ENCODE results near the gene CIDEA. TPM values are rescaled to one million over a fixed set of nuclear protein-coding genes. Genes with fewer than 3 reads are reported as not detected.

CIDEA gene
- total RNA-seq, 1 experiment from 2014 or later, result not detected

GRCh38 chr18:12274793-12275192, 20.6 kb downstream of the CIDEA start:
- no peak for DNase-seq (ENCODE audit: low read depth)

- DNase-seq (ENCODE audit: low read depth), result no peak
Measured at GRCh38 chr18:12276736-12277554, 22.8 kb downstream of the CIDEA start.

- peak; percentile 15 for DNase-seq (ENCODE audit: low read depth)
Measured at GRCh38 chr18:12278215-12278671, 24.1 kb downstream of the CIDEA start.

GRCh38 chr18:12278741-12279682, 24.9 kb downstream of the CIDEA start:
- peak; percentile 95 for DNase-seq (ENCODE audit: low read depth)

GRCh38 chr18:12279781-12280531, 25.8 kb downstream of the CIDEA start:
- no peak for DNase-seq (ENCODE audit: low read depth)

GRCh38 chr18:12281861-12282260, 27.7 kb downstream of the CIDEA start:
- DNase-seq (ENCODE audit: low read depth), result no peak

GRCh38 chr18:12282442-12283039, 28.4 kb downstream of the CIDEA start:
- DNase-seq (ENCODE audit: low read depth), result peak; percentile 72

- peak; percentile 43 for DNase-seq (ENCODE audit: low read depth)
Measured at GRCh38 chr18:12283256-12283655, 29.1 kb downstream of the CIDEA start.

- DNase-seq (ENCODE audit: low read depth), result no peak
Measured at GRCh38 chr18:12283666-12284065, 29.5 kb downstream of the CIDEA start.

GRCh38 chr18:12287131-12287681, 33.0 kb downstream of the CIDEA start:
- no peak for DNase-seq (ENCODE audit: low read depth)

- peak; percentile 88 for DNase-seq (ENCODE audit: low read depth)
Measured at GRCh38 chr18:12287684-12288402, 33.7 kb downstream of the CIDEA start.

- no peak for DNase-seq (ENCODE audit: low read depth)
Measured at GRCh38 chr18:12288403-12288755, 34.2 kb downstream of the CIDEA start.

- DNase-seq (ENCODE audit: low read depth), result no peak
Measured at GRCh38 chr18:12290086-12290485, 35.9 kb downstream of the CIDEA start.

- no peak for DNase-seq (ENCODE audit: low read depth)
Measured at GRCh38 chr18:12291161-12291560, 37.0 kb downstream of the CIDEA start.

- DNase-seq (ENCODE audit: low read depth), result no peak
Measured at GRCh38 chr18:12291690-12292089, 37.5 kb downstream of the CIDEA start.

GRCh38 chr18:12293831-12294230, 39.7 kb downstream of the CIDEA start:
- DNase-seq (ENCODE audit: low read depth), result no peak

- peak; percentile 69 for DNase-seq (ENCODE audit: low read depth)
Measured at GRCh38 chr18:12295389-12296086, 41.4 kb downstream of the CIDEA start.

- DNase-seq (ENCODE audit: low read depth), result peak; percentile 71
Measured at GRCh38 chr18:12296087-12296403, 41.9 kb downstream of the CIDEA start.

GRCh38 chr18:12296457-12296856, 42.3 kb downstream of the CIDEA start:
- DNase-seq (ENCODE audit: low read depth), result no peak

- no peak for DNase-seq (ENCODE audit: low read depth)
Measured at GRCh38 chr18:12299862-12300261, 45.7 kb downstream of the CIDEA start.
